Measurements from ENCODE around the gene GAS7. TPM values are rescaled to one million over a fixed set of nuclear protein-coding genes. Genes with fewer than 3 reads are reported as not detected.
A peak's percentile ranks its signal among the peaks of the same experiment; 100 is the strongest.

Gene GAS7
- total and polyA plus RNA-seq, 2 experiments from 2014 or later: 1.9 to 10.7 TPM

DNA sequence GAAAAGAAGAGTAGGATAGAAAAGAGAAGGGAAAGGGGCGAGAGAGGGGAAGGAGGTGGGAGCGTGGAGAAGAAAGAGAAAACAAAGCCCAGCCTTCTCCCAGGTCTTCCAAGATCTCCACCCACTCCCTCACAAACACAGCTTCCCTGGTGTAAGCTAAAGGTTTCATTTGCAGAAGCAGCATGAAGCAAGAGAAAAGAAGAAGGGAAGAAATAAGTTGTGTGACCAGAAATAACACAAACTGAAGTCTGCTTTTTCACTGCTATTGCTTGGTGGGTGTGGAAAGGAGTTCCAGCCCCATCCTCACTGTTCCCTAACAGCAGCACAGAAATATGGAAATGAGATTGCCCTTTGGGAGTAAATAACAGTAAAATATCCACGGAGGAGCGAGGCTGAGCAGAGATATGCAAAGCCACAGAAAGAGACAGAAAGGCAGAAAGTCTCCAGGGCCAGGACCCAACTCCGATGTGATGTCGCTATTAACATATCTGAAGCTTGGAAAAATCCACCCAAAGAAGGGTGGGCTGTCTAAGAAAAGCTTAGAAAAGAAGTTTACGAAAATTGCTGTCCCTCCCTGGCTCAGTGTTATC is 10.3 kb upstream of the GAS7 start:
- H3K4me1 Mint-ChIP-seq: peaks cover 30% of the 10 kb centered on the region
- H3K36me3 ChIP-seq (ENCODE audit: insufficient read depth): peaks cover 8% of the 10 kb centered on the region; the same call in 1 of the 2 replicates
- H3K36me3 Mint-ChIP-seq (ENCODE audit: low read depth): peaks cover 23% of the 10 kb centered on the region; the same call in 2 of the 3 replicates
- no peaks in the 10 kb centered on the region for H3F3A ChIP-seq (replicated peaks; ENCODE audit: low read depth)
- H3K9me2 ChIP-seq (ENCODE audit: insufficient read depth): 0 out of 2 replicates have a peak, but pooled peaks cover 4% of the 10 kb centered on the region
- H3K27me3 Mint-ChIP-seq (ENCODE audit: insufficient read depth, low read depth, poor library complexity): peaks cover 6% of the 10 kb centered on the region
- no peaks in the 10 kb centered on the region for H4K20me1 ChIP-seq (replicated peaks; ENCODE audit: insufficient read depth)
- H3K4me3 ChIP-seq: no peak overlapping the region
- H3K79me2 ChIP-seq (replicated peaks; ENCODE audit: insufficient read depth): no peaks in the 10 kb centered on the region
- peak overlapping the region; percentile 48; the same call in 1 of the 2 replicates for H3K4me2 ChIP-seq
- no peak overlapping the region; the same call in 1 of the 2 replicates for H3K27ac ChIP-seq (ENCODE audit: low read depth)
- no peak overlapping the region for H3K4me3 Mint-ChIP-seq
- peaks cover 16% of the 10 kb centered on the region for H3K4me1 ChIP-seq (ENCODE audit: insufficient read depth)
- no peak for TF ChIP-seq EZH2phosphoT487 (IDR thresholded peaks at IDR 0.05; ENCODE audit: unreplicated experiment)
- TF ChIP-seq ZNF114 (CRISPR knock-in tag; IDR thresholded peaks at IDR 0.05): no peak
- TF ChIP-seq, protein P1, sequence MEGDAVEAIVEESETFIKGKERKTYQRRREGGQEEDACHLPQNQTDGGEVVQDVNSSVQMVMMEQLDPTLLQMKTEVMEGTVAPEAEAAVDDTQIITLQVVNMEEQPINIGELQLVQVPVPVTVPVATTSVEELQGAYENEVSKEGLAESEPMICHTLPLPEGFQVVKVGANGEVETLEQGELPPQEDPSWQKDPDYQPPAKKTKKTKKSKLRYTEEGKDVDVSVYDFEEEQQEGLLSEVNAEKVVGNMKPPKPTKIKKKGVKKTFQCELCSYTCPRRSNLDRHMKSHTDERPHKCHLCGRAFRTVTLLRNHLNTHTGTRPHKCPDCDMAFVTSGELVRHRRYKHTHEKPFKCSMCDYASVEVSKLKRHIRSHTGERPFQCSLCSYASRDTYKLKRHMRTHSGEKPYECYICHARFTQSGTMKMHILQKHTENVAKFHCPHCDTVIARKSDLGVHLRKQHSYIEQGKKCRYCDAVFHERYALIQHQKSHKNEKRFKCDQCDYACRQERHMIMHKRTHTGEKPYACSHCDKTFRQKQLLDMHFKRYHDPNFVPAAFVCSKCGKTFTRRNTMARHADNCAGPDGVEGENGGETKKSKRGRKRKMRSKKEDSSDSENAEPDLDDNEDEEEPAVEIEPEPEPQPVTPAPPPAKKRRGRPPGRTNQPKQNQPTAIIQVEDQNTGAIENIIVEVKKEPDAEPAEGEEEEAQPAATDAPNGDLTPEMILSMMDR (conservative IDR thresholded peaks at IDR 0.05; ENCODE audit: low read depth in 2 of 2): no peak
- no peak for TF ChIP-seq ZNF331 (CRISPR knock-in tag; IDR thresholded peaks at IDR 0.05; ENCODE audit: low read depth)
- ATAC-seq (no peak), DNase-seq (ENCODE audit: low spot score) (no peak)
- H3K27ac Mint-ChIP-seq: no peak overlapping the region
- no peaks in the 10 kb centered on the region for H3K27me3 ChIP-seq (ENCODE audit: insufficient read depth)
- H3K9me3 Mint-ChIP-seq: peaks cover 33% of the 10 kb centered on the region
- H2AFZ ChIP-seq: peak overlapping the region; percentile 47

DNA sequence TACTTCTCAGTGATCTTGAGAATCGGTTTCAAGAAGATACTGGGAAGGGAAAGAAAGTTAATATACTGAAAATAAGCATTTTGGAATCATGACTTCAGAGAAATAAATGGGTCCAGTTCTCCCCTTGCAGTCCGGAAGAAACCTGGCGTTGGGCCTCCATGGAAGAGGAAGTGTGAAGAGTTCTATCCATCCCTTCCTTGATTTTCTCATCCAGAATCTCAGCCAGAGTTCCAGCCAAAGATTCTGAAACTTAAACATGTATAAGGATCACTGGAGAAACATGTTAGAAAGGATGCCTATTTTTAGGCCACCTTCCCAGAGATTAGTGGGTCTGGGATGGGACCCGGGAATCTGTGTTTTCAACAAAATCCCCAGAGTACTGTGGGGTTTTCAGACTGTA is 8.7 kb upstream of the GAS7 start:
- H3K27me3 ChIP-seq (ENCODE audit: insufficient read depth): no peaks in the 10 kb centered on the region
- no peak overlapping the region for H3K4me3 ChIP-seq
- no peaks in the 10 kb centered on the region for H4K20me1 ChIP-seq (replicated peaks; ENCODE audit: insufficient read depth)
- peaks cover 16% of the 10 kb centered on the region for H3K4me1 ChIP-seq (ENCODE audit: insufficient read depth)
- Mint-ChIP-seq H3K9me3 (peaks cover 37% of the 10 kb centered on the region), H3K27ac (no peak overlapping the region), H3K4me3 (no peak overlapping the region), H3K36me3 (ENCODE audit: low read depth) (peaks cover 24% of the 10 kb centered on the region; the same call in 2 of the 3 replicates), H3K4me1 (peaks cover 25% of the 10 kb centered on the region), H3K27me3 (ENCODE audit: insufficient read depth, low read depth, poor library complexity) (peaks cover 6% of the 10 kb centered on the region)
- H3F3A ChIP-seq (replicated peaks; ENCODE audit: low read depth): no peaks in the 10 kb centered on the region
- H2AFZ ChIP-seq: no peak overlapping the region
- H3K4me2 ChIP-seq: no peak overlapping the region
- H3K27ac ChIP-seq (ENCODE audit: low read depth): no peak overlapping the region
- no peak for TF ChIP-seq ZNF331 (CRISPR knock-in tag; IDR thresholded peaks at IDR 0.05; ENCODE audit: low read depth)
- no peak for TF ChIP-seq EZH2 (IDR thresholded peaks at IDR 0.05; ENCODE audit: low read depth, unreplicated experiment)
- no peak for TF ChIP-seq ZNF114 (CRISPR knock-in tag; IDR thresholded peaks at IDR 0.05)
- TF ChIP-seq STAT1 (IDR thresholded peaks at IDR 0.05; ENCODE audit: unreplicated experiment): no peak
- DNase-seq (ENCODE audit: low spot score): no peak
- no peaks in the 10 kb centered on the region for H3K79me2 ChIP-seq (replicated peaks; ENCODE audit: insufficient read depth)
- ATAC-seq: no peak
- peaks cover 8% of the 10 kb centered on the region; the same call in 1 of the 2 replicates for H3K36me3 ChIP-seq (ENCODE audit: insufficient read depth)
- 0 out of 2 replicates have a peak, but pooled peaks cover 6% of the 10 kb centered on the region for H3K9me2 ChIP-seq (ENCODE audit: insufficient read depth)

DNA sequence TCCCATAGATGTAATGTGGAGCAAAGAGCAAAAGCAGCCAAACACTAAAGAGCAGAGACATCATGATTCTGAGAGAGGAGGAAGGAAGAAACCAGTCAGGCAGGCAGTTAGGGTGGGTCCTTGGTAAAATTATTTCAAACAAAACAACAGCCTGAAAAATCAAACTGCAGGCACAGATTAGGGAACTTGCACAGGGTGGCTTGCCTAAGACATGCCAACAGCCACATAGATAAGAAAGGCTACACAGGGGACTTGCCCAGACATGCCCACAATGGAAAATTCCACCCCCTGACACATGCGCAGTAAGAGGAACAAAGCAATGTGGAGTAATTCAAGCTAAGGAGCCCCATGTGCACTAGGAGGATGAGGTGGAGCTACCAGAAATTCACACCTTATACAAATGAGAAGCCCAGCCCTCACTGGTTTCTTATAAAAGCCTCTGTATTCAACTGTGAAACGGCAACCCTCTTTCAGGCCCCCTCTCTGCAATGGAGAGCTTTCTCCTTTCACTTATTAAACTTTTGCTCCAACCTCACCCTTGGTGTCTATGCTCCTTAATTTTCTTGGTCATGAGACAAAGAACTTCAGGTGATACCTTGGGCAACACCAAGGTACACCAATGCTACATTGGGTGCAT is 7.3 kb upstream of the GAS7 start:
- H3K9me2 ChIP-seq (ENCODE audit: insufficient read depth): 0 out of 2 replicates have a peak, but pooled peaks cover 6% of the 10 kb centered on the region
- H3K27me3 ChIP-seq (ENCODE audit: insufficient read depth): no peaks in the 10 kb centered on the region
- H4K20me1 ChIP-seq (replicated peaks; ENCODE audit: insufficient read depth): no peaks in the 10 kb centered on the region
- ATAC-seq (no peak), DNase-seq (ENCODE audit: low spot score) (peak; percentile 33)
- no peak overlapping the region for H3K4me3 ChIP-seq
- peaks cover 24% of the 10 kb centered on the region; the same call in 2 of the 3 replicates for H3K36me3 Mint-ChIP-seq (ENCODE audit: low read depth)
- H3K79me2 ChIP-seq (replicated peaks; ENCODE audit: insufficient read depth): no peaks in the 10 kb centered on the region
- no peak overlapping the region for H3K27ac Mint-ChIP-seq
- peaks cover 37% of the 10 kb centered on the region for H3K9me3 Mint-ChIP-seq
- peaks cover 8% of the 10 kb centered on the region; the same call in 1 of the 2 replicates for H3K36me3 ChIP-seq (ENCODE audit: insufficient read depth)
- peaks cover 23% of the 10 kb centered on the region for H3K4me1 Mint-ChIP-seq
- no peak overlapping the region for H3K4me3 Mint-ChIP-seq
- no peaks in the 10 kb centered on the region for H3F3A ChIP-seq (replicated peaks; ENCODE audit: low read depth)
- H3K27me3 Mint-ChIP-seq (ENCODE audit: insufficient read depth, low read depth, poor library complexity): peaks cover 6% of the 10 kb centered on the region
- no peak overlapping the region for H3K27ac ChIP-seq (ENCODE audit: low read depth)
- H3K4me2 ChIP-seq: no peak overlapping the region
- peaks cover 16% of the 10 kb centered on the region for H3K4me1 ChIP-seq (ENCODE audit: insufficient read depth)
- H2AFZ ChIP-seq: no peak overlapping the region
- TF ChIP-seq POLR2AphosphoS5 (IDR thresholded peaks at IDR 0.05; ENCODE audit: low read depth): no peak
- TF ChIP-seq NANOG (IDR thresholded peaks at IDR 0.05; ENCODE audit: borderline replicate concordance): no peak
- no peak for TF ChIP-seq EZH2 (IDR thresholded peaks at IDR 0.05; ENCODE audit: low read depth, unreplicated experiment)
